PC-3 (cell line): Measurements from ENCODE around the gene PLA2G4B.

ENCODE experiments used
- EZH2 ChIP-seq: fragments of 300-600 bp; sonication (generic); IDR thresholded peaks from one replicate; pipeline ENCODE4 v1.6.1; 2017; ENCODE audit warnings: antibody characterized with exemption, mild to moderate bottlenecking, low read length; ENCODE audit not compliant: unreplicated experiment
- TF ChIP-seq, protein P1 (sequence below): fragments of 300-600 bp; sonication (generic); conservative IDR thresholded peaks from 2 replicates; pipeline ENCODE4 v1.5.1; 2017; ENCODE audit warnings: antibody characterized with exemption, low read depth, mild to moderate bottlenecking, low read length

DNA sequence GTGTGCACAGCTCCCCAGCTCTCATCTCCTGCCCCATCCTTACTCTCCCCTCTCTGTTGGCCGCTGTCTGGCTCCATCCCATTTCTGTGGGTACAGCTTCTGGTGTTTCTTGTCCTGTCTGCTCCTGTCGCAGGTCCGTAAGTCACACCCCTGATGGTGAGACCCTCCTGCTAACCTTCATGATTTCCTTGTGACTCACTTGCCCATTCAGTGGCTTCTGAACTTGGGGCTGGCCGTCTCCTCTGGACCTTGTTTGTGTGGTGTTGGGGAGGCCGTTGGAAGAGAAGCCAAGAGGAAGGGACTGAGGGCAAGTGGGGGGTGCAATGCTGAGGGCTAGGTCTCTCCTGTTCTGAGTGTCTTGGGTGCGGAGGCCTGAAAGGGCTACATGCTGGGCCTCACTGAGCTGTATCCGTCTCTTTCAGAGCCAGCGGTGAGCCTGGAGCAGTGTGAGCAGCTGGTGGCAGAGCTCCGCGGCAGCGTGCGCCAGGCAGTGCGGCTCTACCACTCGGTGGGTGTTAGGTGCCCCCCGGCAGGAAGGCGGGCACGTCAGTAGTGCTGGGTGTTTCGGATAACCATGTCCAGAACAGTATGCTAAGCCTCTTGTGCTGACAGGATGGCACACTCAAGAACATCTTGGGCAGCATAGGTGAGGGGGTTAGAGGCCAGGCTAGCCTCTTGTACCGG lies 14.4 kb upstream of the PLA2G4B start:
- TF ChIP-seq, protein P1, sequence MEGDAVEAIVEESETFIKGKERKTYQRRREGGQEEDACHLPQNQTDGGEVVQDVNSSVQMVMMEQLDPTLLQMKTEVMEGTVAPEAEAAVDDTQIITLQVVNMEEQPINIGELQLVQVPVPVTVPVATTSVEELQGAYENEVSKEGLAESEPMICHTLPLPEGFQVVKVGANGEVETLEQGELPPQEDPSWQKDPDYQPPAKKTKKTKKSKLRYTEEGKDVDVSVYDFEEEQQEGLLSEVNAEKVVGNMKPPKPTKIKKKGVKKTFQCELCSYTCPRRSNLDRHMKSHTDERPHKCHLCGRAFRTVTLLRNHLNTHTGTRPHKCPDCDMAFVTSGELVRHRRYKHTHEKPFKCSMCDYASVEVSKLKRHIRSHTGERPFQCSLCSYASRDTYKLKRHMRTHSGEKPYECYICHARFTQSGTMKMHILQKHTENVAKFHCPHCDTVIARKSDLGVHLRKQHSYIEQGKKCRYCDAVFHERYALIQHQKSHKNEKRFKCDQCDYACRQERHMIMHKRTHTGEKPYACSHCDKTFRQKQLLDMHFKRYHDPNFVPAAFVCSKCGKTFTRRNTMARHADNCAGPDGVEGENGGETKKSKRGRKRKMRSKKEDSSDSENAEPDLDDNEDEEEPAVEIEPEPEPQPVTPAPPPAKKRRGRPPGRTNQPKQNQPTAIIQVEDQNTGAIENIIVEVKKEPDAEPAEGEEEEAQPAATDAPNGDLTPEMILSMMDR = no peak
- no peak for TF ChIP-seq EZH2
